Cardiac muscle cell (in vitro differentiated cells and primary cell): Measurements from ENCODE around the gene CRIM1. TPM values are rescaled to one million over a fixed set of nuclear protein-coding genes. Genes with fewer than 3 reads are reported as not detected.

ENCODE experiments used
- DNase-seq, 2 donors: peaks; one replicate each; pipeline versions ENCODE4 v3.0.0 to v3.0.0-alpha.2; 2010 to 2017; ENCODE audit warnings: low read depth in 1 of 2, low spot score in 1 of 2
- H3K27ac ChIP-seq: fragments of 200-600 bp; sonication (generic); 2 replicates; pipeline ENCODE4 v1.5.1; 2016
- H3K27me3 ChIP-seq: fragments of 200-600 bp; sonication (generic); 2 replicates; pipeline ENCODE4 v1.6.0; 2016; ENCODE audit warnings: control low read depth
- H3K36me3 ChIP-seq: fragments of 200-600 bp; sonication (generic); 2 replicates; pipeline ENCODE4 v1.5.1; 2016; ENCODE audit warnings: control low read depth
- H3K4me1 ChIP-seq: fragments of 200-600 bp; sonication (generic); 2 replicates; pipeline ENCODE4 v1.8.1; 2017; ENCODE audit warnings: low read depth, mild to moderate bottlenecking, mixed run types
- H3K4me3 ChIP-seq: fragments of 200-600 bp; sonication (generic); 2 replicates; pipeline ENCODE4 v1.5.1; 2016; ENCODE audit warnings: mild to moderate bottlenecking
- H3K9me3 ChIP-seq: fragments of 200-600 bp; sonication (generic); 2 replicates; pipeline ENCODE4 v1.5.1; 2017; ENCODE audit warnings: low read depth, mild to moderate bottlenecking, control low read depth
- polyA plus RNA-seq: library from polyadenylated mRNA; unstranded; fragments of >200 nt; fragmentation: Nextera tagmentation; extraction: Ambion mirVana; gene quantifications from 2 replicates; pipeline ENCODE4 v1.2.1, GENCODE V29; 2016
- total RNA-seq: library from RNA; depleted of rRNA; stranded (reverse); fragments of >200 nt; gene quantifications from 2 replicates; pipeline ENCODE4 v1.2.3, GENCODE V29; 2016
- TF ChIP-seq, protein P1 (sequence below): IDR thresholded peaks from 2 replicates; pipeline ENCODE4 v1.5.1; 2012; ENCODE audit warnings: low read depth, mild to moderate bottlenecking, low read length

The CRIM1 gene
- total and polyA plus RNA-seq, 2 experiments from 2014 or later = 2.4 to 5.4 TPM

DNA sequence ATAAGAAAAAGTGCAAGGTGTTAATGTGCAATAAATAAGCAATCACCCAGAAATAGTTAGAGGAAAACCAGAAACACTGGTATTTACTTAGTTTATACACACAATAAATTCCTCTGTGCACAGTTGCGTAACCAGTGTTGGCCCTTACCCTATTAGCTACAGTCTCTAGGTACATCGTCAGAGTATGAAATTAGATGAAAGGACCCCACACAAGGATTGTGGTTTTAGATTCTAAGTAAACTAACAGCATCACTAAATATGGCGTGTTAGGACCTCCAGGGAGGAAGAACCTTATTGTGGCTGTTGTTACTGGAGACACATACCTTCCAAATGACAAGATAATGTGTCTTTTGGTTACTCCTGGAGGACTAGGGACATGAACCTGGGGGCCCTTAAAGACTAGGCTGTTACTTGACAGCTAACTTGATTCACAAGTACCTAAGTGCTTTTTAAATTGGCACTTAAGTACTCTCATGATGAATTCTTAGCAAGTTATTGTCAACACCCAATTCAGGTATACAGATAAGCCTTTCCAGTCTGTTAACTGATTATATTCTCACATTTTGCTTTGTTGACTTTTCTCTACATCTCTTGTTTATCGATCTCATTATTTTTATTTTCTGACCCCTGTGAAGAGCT lies 127.1 kb downstream of the CRIM1 start:
- Histone ChIP-seq H3K4me3 (no peak overlapping the region), H3K27ac (no peak overlapping the region), H3K9me3 (no peaks in the 10 kb centered on the region), H3K27me3 (peaks cover 87% of the 10 kb centered on the region), H3K4me1 (peaks cover 9% of the 10 kb centered on the region), H3K36me3 (no peaks in the 10 kb centered on the region)
- TF ChIP-seq, protein P1, sequence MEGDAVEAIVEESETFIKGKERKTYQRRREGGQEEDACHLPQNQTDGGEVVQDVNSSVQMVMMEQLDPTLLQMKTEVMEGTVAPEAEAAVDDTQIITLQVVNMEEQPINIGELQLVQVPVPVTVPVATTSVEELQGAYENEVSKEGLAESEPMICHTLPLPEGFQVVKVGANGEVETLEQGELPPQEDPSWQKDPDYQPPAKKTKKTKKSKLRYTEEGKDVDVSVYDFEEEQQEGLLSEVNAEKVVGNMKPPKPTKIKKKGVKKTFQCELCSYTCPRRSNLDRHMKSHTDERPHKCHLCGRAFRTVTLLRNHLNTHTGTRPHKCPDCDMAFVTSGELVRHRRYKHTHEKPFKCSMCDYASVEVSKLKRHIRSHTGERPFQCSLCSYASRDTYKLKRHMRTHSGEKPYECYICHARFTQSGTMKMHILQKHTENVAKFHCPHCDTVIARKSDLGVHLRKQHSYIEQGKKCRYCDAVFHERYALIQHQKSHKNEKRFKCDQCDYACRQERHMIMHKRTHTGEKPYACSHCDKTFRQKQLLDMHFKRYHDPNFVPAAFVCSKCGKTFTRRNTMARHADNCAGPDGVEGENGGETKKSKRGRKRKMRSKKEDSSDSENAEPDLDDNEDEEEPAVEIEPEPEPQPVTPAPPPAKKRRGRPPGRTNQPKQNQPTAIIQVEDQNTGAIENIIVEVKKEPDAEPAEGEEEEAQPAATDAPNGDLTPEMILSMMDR = no peak
- peak; percentile 75 to 77 for DNase-seq

DNA sequence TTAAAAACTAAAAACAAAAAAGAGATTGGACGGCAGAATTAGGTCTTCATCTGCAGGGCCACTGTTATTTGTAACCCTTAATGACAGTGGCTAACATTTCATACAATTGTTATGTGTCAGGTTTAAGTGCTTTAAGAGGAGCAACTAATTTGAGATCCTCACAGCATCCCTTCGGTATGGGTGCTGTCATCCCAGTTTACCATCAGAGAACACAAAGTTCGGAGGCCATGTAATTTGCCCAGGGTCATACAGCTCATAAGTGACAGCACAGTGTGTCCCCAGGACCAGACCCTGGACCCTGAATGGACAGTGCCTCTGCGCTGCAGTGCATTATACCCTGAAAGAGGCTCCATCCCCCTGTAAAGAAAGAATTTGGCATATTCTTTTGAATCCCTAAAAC lies 127.7 kb downstream of the CRIM1 start:
- peaks cover 9% of the 10 kb centered on the region for H3K4me1 ChIP-seq
- DNase-seq = peak in 1 of 2 donors; percentile 30
- TF ChIP-seq, protein P1 = no peak
- no peaks in the 10 kb centered on the region for H3K36me3 ChIP-seq
- H3K27me3 ChIP-seq = peaks cover 87% of the 10 kb centered on the region
- H3K9me3 ChIP-seq = no peaks in the 10 kb centered on the region
- H3K4me3 ChIP-seq = no peak overlapping the region
- no peak overlapping the region for H3K27ac ChIP-seq

DNA sequence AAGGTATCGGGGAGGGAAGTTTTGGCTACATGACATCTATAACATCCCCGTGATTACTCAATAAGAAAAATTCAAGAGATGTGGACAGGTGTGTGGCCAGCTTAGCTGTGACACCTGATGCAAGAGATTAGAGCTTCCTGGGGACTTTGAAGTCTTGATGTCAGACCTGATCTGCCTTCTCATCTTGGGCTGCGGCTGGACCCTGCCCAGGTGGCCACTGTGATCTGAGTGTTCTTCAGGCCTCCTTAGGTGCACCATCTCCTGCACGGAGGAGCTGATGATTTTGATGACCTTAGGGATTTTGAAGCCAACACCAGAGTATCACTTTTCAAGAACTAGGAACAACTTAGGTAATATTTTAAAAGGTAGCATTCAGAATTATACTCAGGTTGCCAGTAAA lies 128.9 kb downstream of the CRIM1 start:
- no peaks in the 10 kb centered on the region for H3K9me3 ChIP-seq
- H3K27me3 ChIP-seq = peaks cover 87% of the 10 kb centered on the region
- peaks cover 9% of the 10 kb centered on the region for H3K4me1 ChIP-seq
- TF ChIP-seq, protein P1 = no peak
- H3K27ac ChIP-seq = no peak overlapping the region
- no peak for DNase-seq
- no peak overlapping the region for H3K4me3 ChIP-seq
- H3K36me3 ChIP-seq = no peaks in the 10 kb centered on the region

DNA sequence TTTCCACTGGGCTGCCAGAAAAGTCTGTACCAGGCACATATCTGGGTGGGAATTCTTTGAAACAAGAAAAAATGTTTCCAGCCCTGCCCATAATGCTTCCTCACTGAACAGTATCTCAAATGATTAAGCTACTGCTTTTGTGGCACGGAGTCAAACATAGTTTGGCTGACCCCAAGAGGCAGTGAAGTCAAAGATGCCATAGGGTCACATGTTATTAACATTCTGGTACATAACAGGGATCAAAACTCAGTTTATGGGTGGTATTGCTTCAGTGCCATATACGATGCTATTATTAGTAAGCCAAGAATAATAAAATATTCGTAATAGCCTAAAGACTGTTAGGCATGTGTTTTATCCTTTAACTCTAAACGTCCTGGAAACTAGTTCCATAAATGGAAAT lies 129.9 kb downstream of the CRIM1 start:
- H3K27me3 ChIP-seq = peaks cover 87% of the 10 kb centered on the region
- H3K4me1 ChIP-seq = peaks cover 9% of the 10 kb centered on the region
- no peak overlapping the region for H3K27ac ChIP-seq
- no peak overlapping the region for H3K4me3 ChIP-seq
- H3K9me3 ChIP-seq = no peaks in the 10 kb centered on the region
- H3K36me3 ChIP-seq = no peaks in the 10 kb centered on the region
- peak in 1 of 2 donors; percentile 87 for DNase-seq
- TF ChIP-seq, protein P1 = no peak

DNA sequence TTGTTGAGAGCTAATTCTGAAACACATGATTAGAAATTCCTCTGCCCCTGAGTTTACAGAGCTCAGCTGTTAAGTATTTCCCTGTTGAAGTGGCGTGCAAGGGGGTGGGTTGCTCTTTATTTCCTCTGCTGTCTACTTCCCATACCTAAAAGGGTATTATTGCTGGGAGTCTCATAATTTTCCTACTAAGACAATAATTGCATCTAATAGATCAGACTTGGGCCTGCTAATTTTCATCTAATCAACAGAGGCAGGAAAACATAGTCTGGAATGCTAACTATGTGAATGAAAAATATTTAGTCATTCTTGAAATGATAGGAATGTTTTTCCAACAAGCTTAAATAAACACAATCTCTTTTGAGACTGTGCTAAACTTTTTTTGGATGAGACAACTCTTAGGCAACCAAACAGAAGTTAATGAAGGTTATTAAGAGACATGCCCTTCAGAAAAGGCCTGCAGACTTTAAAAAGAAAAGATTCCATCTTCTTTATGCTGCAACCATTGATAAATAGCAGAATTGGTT lies 131.0 kb downstream of the CRIM1 start:
- peaks cover 87% of the 10 kb centered on the region for H3K27me3 ChIP-seq
- DNase-seq = peak; percentile 23 to 80
- no peak overlapping the region for H3K4me3 ChIP-seq
- TF ChIP-seq, protein P1 = no peak
- no peaks in the 10 kb centered on the region for H3K9me3 ChIP-seq
- H3K27ac ChIP-seq = no peak overlapping the region
- H3K4me1 ChIP-seq = peaks cover 9% of the 10 kb centered on the region
- H3K36me3 ChIP-seq = no peaks in the 10 kb centered on the region
